Lower leg skin (tissue), 3 donors: Measurements from ENCODE around the gene LHX3.

Experiments
- CTCF ChIP-seq, 3 donors: fragments of 450-650 bp; IDR thresholded peaks; one replicate each; pipeline ENCODE4 v1.5.1; 2016; ENCODE audit warnings: antibody characterized with exemption in 3 of 3, mild to moderate bottlenecking in 3 of 3, moderate library complexity in 2 of 3
- POLR2A ChIP-seq, 2 donors: fragments of 450-650 bp; IDR thresholded peaks; one replicate each; pipeline ENCODE4 v1.6.1; 2016 to 2017; ENCODE audit warnings: antibody characterized with exemption in 2 of 2, mild to moderate bottlenecking in 1 of 2, moderate library complexity in 1 of 2

GRCh38 chr9:136175616-136176197, 29.2 kb downstream of the LHX3 start:
- TF ChIP-seq POLR2A (IDR thresholded peaks at IDR 0.05), result no peak
- no peak for TF ChIP-seq CTCF (IDR thresholded peaks at IDR 0.05)
